Astrocyte (in vitro differentiated cells and primary cell): ENCODE results near the gene SGCD.

ENCODE experiments used
- EZH2 ChIP-seq: IDR thresholded peaks from 2 replicates; pipeline ENCODE4 v1.6.1; 2012; ENCODE audit warnings: mild to moderate bottlenecking, low read length, inconsistent platforms; ENCODE audit not compliant: insufficient read depth
- TF ChIP-seq, protein P1 (sequence below): IDR thresholded peaks from 2 replicates; pipeline ENCODE4 v1.5.1; 2011; ENCODE audit warnings: low read depth, mild to moderate bottlenecking, inconsistent platforms, low read length, moderate library complexity; ENCODE audit not compliant: insufficient read depth

DNA sequence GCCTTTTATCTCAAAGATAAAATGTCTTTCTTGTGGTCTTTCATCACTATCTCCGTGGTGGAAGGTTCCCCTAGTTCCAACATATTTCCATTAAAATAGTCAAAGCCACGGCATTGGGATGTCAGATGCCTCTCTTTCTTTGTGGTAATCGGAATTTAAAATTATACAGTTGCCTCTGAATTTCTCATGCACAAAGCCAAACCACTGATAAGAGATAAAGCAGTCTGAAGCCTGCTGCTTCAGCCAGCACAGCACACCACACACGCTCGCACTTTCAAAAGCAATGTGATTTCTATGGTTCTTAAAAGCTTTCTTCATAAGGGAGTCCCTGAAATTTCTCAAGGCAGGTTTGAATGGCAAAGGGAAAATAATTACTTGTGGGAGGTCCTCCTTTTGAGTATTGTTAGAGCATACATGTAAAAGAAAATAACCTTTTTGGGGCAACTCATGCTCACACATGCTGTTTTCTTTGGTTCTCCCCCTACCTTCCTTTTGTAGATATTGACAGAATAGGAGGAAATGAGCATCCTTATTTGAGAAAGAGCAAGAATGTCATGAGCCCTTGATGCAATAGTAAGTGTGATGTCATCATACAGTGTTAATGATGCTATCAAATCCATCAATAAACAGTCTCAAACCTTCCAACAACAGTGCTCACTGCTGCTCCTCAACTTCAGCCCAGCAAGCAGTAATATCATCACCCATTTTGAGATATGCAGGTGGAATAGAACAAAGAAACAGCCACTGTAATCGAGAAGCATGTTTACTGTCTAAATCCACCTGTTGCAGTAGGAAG, 437.4 kb downstream of the SGCD start:
- TF ChIP-seq, protein P1, sequence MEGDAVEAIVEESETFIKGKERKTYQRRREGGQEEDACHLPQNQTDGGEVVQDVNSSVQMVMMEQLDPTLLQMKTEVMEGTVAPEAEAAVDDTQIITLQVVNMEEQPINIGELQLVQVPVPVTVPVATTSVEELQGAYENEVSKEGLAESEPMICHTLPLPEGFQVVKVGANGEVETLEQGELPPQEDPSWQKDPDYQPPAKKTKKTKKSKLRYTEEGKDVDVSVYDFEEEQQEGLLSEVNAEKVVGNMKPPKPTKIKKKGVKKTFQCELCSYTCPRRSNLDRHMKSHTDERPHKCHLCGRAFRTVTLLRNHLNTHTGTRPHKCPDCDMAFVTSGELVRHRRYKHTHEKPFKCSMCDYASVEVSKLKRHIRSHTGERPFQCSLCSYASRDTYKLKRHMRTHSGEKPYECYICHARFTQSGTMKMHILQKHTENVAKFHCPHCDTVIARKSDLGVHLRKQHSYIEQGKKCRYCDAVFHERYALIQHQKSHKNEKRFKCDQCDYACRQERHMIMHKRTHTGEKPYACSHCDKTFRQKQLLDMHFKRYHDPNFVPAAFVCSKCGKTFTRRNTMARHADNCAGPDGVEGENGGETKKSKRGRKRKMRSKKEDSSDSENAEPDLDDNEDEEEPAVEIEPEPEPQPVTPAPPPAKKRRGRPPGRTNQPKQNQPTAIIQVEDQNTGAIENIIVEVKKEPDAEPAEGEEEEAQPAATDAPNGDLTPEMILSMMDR, result no peak
- TF ChIP-seq EZH2, result no peak
